ENCODE results near the gene MSH2.
"Not testable (repeated sequence)": the region's sequence is repeated elsewhere in the genome, so short reads cannot be mapped to it uniquely, and the experiment has no call there.

MSH2 gene

DNA sequence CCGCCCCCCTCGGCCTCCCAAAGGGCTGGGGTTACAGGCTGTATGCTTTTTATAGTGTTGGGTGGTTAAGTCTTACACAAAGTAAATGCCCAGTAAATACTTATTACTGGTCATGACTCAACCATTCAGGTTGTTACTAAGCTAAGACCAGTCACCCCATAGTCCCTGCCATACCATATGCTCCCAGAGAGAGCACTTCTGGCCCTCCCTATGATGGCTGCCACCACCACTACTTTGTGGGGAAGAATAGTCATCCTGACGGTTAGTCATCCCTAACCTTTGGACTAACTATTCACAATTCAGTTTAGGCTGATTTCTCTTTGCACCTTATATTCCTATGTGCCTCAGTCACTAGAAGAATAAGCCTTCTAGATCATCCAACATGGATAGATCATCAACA, 42.0 kb upstream of the MSH2 start:
- Histone ChIP-seq H3K4me3 (ENCODE audit: low read depth, low read length, poor library complexity, severe bottlenecking) (no peak overlapping the region), H3K9me3 (ENCODE audit: low read length) (no peaks in the 10 kb centered on the region), H2AFZ (ENCODE audit: low read length) (no peak overlapping the region), H3K9ac (ENCODE audit: low read length) (no peak overlapping the region), H3K36me3 (ENCODE audit: insufficient read depth, low read length) (no peaks in the 10 kb centered on the region), H3K27ac (ENCODE audit: low read depth, low read length, poor library complexity, severe bottlenecking) (no peak overlapping the region), H3F3A (ENCODE audit: insufficient read depth, low read length) (no peaks in the 10 kb centered on the region), H3K79me2 (ENCODE audit: insufficient read depth, low read length) (no peaks in the 10 kb centered on the region), H3K4me1 (ENCODE audit: insufficient read depth, low read length, severe bottlenecking) (no peaks in the 10 kb centered on the region), H3K27me3 (ENCODE audit: insufficient read depth, low read length) (no peaks in the 10 kb centered on the region), H3K4me2 (ENCODE audit: low read length) (no peak overlapping the region), H4K20me1 (ENCODE audit: insufficient read depth, low read length) (no peaks in the 10 kb centered on the region), H3K9me2 (ENCODE audit: low read depth, low read length) (no peaks in the 10 kb centered on the region)
- no peak for TF ChIP-seq EZH2 (IDR thresholded peaks at IDR 0.05; ENCODE audit: borderline replicate concordance, low read length)
- TF ChIP-seq, protein P1, sequence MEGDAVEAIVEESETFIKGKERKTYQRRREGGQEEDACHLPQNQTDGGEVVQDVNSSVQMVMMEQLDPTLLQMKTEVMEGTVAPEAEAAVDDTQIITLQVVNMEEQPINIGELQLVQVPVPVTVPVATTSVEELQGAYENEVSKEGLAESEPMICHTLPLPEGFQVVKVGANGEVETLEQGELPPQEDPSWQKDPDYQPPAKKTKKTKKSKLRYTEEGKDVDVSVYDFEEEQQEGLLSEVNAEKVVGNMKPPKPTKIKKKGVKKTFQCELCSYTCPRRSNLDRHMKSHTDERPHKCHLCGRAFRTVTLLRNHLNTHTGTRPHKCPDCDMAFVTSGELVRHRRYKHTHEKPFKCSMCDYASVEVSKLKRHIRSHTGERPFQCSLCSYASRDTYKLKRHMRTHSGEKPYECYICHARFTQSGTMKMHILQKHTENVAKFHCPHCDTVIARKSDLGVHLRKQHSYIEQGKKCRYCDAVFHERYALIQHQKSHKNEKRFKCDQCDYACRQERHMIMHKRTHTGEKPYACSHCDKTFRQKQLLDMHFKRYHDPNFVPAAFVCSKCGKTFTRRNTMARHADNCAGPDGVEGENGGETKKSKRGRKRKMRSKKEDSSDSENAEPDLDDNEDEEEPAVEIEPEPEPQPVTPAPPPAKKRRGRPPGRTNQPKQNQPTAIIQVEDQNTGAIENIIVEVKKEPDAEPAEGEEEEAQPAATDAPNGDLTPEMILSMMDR (IDR thresholded peaks at IDR 0.05; ENCODE audit: low read length): no peak

DNA sequence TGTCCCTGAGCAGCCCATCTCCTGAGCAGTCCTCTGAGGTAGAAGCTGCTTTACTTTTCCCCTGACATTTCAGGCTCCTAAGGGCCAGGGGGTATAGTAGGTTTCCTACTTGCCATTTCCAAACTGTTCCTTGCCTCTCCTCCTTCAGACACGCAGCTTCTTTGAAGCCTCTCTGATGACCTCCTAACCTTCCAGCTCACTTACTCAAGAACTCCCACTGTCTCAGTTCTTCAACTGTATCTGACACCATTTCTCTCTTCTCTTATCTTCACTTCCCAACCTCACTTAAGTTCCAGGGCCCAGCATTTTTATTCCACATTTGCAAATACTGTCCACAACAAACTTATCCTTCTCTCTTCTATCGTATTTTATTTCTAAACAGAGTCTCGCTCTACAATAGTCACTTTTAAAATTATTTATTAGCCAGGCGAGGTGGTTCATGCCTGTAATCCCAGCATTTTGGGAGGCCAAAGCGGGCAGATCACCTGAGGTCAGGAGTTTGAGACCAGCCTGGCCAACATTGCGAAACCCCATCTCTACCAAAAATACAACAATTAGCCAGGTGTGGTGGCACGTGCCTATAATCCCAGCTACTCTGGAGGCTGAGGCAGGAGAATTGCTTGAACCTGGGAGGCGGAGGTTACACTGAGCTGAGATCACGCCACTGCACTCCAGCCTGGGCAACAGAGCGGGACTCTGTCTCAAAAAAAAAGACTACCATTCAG, 41.3 kb upstream of the MSH2 start:
- not testable (repeated sequence) for H3K27me3 ChIP-seq (ENCODE audit: insufficient read depth, low read length); H3K79me2 ChIP-seq (ENCODE audit: insufficient read depth, low read length); H3F3A ChIP-seq (ENCODE audit: insufficient read depth, low read length); H3K9me2 ChIP-seq (ENCODE audit: low read depth, low read length); H3K4me3 ChIP-seq (ENCODE audit: low read depth, low read length, poor library complexity, severe bottlenecking); H3K36me3 ChIP-seq (ENCODE audit: insufficient read depth, low read length); H3K9ac ChIP-seq (ENCODE audit: low read length); H3K4me2 ChIP-seq (ENCODE audit: low read length); H3K27ac ChIP-seq (ENCODE audit: low read depth, low read length, poor library complexity, severe bottlenecking); H2AFZ ChIP-seq (ENCODE audit: low read length); H4K20me1 ChIP-seq (ENCODE audit: insufficient read depth, low read length); H3K9me3 ChIP-seq (ENCODE audit: low read length); H3K4me1 ChIP-seq (ENCODE audit: insufficient read depth, low read length, severe bottlenecking)

DNA sequence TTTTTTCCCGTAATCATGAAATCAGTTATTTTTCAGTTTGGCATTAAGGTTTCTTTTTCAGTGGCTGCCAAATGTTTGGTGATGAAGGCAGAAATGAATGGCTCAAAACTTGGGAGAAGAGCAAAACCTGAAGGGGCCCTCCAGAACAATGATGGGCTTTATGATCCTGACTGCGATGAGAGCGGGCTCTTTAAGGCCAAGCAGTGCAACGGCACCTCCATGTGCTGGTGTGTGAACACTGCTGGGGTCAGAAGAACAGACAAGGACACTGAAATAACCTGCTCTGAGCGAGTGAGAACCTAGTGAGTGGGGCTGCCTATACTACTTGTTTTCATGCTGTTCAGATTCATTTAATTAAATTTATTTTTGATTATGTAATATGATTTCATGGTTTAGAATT, 29.2 kb upstream of the MSH2 start:
- Histone ChIP-seq H2AFZ (ENCODE audit: low read length) (no peak overlapping the region), H3F3A (ENCODE audit: insufficient read depth, low read length) (no peaks in the 10 kb centered on the region), H3K9ac (ENCODE audit: low read length) (no peak overlapping the region), H3K4me1 (ENCODE audit: insufficient read depth, low read length, severe bottlenecking) (peaks cover 12% of the 10 kb centered on the region), H3K9me3 (ENCODE audit: low read length) (no peaks in the 10 kb centered on the region), H3K27me3 (ENCODE audit: insufficient read depth, low read length) (no peaks in the 10 kb centered on the region; the same call in 1 of the 2 replicates), H3K79me2 (ENCODE audit: insufficient read depth, low read length) (no peaks in the 10 kb centered on the region), H3K36me3 (ENCODE audit: insufficient read depth, low read length) (no peaks in the 10 kb centered on the region), H3K27ac (ENCODE audit: low read depth, low read length, poor library complexity, severe bottlenecking) (no peak overlapping the region), H4K20me1 (ENCODE audit: insufficient read depth, low read length) (no peaks in the 10 kb centered on the region), H3K9me2 (ENCODE audit: low read depth, low read length) (no peaks in the 10 kb centered on the region), H3K4me3 (ENCODE audit: low read depth, low read length, poor library complexity, severe bottlenecking) (no peak overlapping the region), H3K4me2 (ENCODE audit: low read length) (no peak overlapping the region)
- TF ChIP-seq, protein P1 (IDR thresholded peaks at IDR 0.05; ENCODE audit: low read length): peak; percentile 15; the same call in 1 of the 2 replicates
- TF ChIP-seq EZH2 (IDR thresholded peaks at IDR 0.05; ENCODE audit: borderline replicate concordance, low read length): no peak

GRCh38 chr2:47375307-47375706, 27.6 kb upstream of the MSH2 start:
- Histone ChIP-seq H3K79me2 (ENCODE audit: insufficient read depth, low read length) (no peaks in the 10 kb centered on the region), H3K27ac (ENCODE audit: low read depth, low read length, poor library complexity, severe bottlenecking) (no peak overlapping the region), H3F3A (ENCODE audit: insufficient read depth, low read length) (no peaks in the 10 kb centered on the region), H3K9me2 (ENCODE audit: low read depth, low read length) (no peaks in the 10 kb centered on the region), H3K36me3 (ENCODE audit: insufficient read depth, low read length) (no peaks in the 10 kb centered on the region), H4K20me1 (ENCODE audit: insufficient read depth, low read length) (no peaks in the 10 kb centered on the region), H3K27me3 (ENCODE audit: insufficient read depth, low read length) (no peaks in the 10 kb centered on the region), H3K4me2 (ENCODE audit: low read length) (no peak overlapping the region), H2AFZ (ENCODE audit: low read length) (no peak overlapping the region), H3K4me3 (ENCODE audit: low read depth, low read length, poor library complexity, severe bottlenecking) (no peak overlapping the region), H3K4me1 (ENCODE audit: insufficient read depth, low read length, severe bottlenecking) (no peaks in the 10 kb centered on the region), H3K9me3 (ENCODE audit: low read length) (no peaks in the 10 kb centered on the region), H3K9ac (ENCODE audit: low read length) (no peak overlapping the region)
- TF ChIP-seq EZH2 (IDR thresholded peaks at IDR 0.05; ENCODE audit: borderline replicate concordance, low read length): no peak
- TF ChIP-seq, protein P1 (IDR thresholded peaks at IDR 0.05; ENCODE audit: low read length): no peak

Data from OCI-LY1 (cell line).